Smooth muscle cell (in vitro differentiated cells): ENCODE measurements around the gene LAMC3. TPM values are rescaled to one million over a fixed set of nuclear protein-coding genes. Genes with fewer than 3 reads are reported as not detected.

Experiments used
- DNase-seq: peaks from one replicate; lab custom pipeline; 2025; ENCODE audit not compliant: unreplicated experiment; lab: John Stamatoyannopoulos, UW
- H2AFZ ChIP-seq: fragments of 200-600 bp; sonication (generic); 2 replicates; pipeline ENCODE4 v1.6.0; 2016; ENCODE audit warnings: antibody characterized with exemption, low read depth, mild to moderate bottlenecking
- H3F3A ChIP-seq: fragments of 200-600 bp; sonication (generic); 2 replicates; pipeline ENCODE4 v1.6.0; 2017; ENCODE audit warnings: antibody characterized with exemption, low read depth
- H3K27ac ChIP-seq: fragments of 200-600 bp; sonication (generic); 2 replicates; pipeline ENCODE4 v1.5.1; 2016; ENCODE audit warnings: low read depth, mild to moderate bottlenecking
- H3K27me3 ChIP-seq: fragments of 200-600 bp; sonication (generic); 2 replicates; pipeline ENCODE4 v1.6.1; 2016; ENCODE audit warnings: low read depth, mild to moderate bottlenecking
- H3K36me3 ChIP-seq: fragments of 200-600 bp; sonication (generic); 2 replicates; pipeline ENCODE4 v1.5.1; 2016; ENCODE audit warnings: low read depth
- H3K4me1 ChIP-seq: fragments of 200-600 bp; sonication (generic); 2 replicates; pipeline ENCODE4 v1.5.1; 2016; ENCODE audit warnings: low read depth
- H3K4me2 ChIP-seq: fragments of 200-600 bp; sonication (generic); 2 replicates; pipeline ENCODE4 v1.6.0; 2016; ENCODE audit warnings: mild to moderate bottlenecking
- H3K4me3 ChIP-seq: fragments of 200-600 bp; sonication (generic); 2 replicates; pipeline ENCODE4 v1.5.1; 2016; ENCODE audit warnings: mild to moderate bottlenecking
- H3K79me2 ChIP-seq: fragments of 200-600 bp; sonication (generic); 2 replicates; pipeline ENCODE4 v1.6.0; 2016; ENCODE audit warnings: low read depth, mild to moderate bottlenecking
- H3K9ac ChIP-seq: fragments of 200-600 bp; sonication (generic); 2 replicates; pipeline ENCODE4 v1.6.0; 2016; ENCODE audit warnings: low read depth
- H3K9me3 ChIP-seq: fragments of 200-600 bp; sonication (generic); replicated peaks from 2 replicates; pipeline ENCODE4 v1.5.1; 2016; ENCODE audit warnings: low read depth
- H4K20me1 ChIP-seq: fragments of 200-600 bp; sonication (generic); 2 replicates; pipeline ENCODE4 v1.6.0; 2016; ENCODE audit warnings: low read depth
- WGBS: methylation state at CpG from one replicate; pipeline ENCODE4 v1.1.7; 2016; ENCODE audit warnings: low lambda C conversion rate; 5-methylcytosine and 5-hydroxymethylcytosine counted together
- polyA plus RNA-seq: library from polyadenylated mRNA; unstranded; fragments of >200 nt; fragmentation: Nextera tagmentation; extraction: Ambion mirVana; gene quantifications from 2 replicates; pipeline ENCODE4 v1.2.1, GENCODE V29; 2016
- total RNA-seq: library from RNA; depleted of rRNA; stranded (reverse); fragments of >200 nt; gene quantifications from 2 replicates; pipeline ENCODE4 v1.2.3, GENCODE V29; 2014
- TF ChIP-seq, protein P1 (sequence below): fragments of 200-600 bp; sonication (generic); IDR thresholded peaks from 2 replicates; pipeline ENCODE4 v1.5.1; 2017; ENCODE audit warnings: borderline replicate concordance, mild to moderate bottlenecking, antibody characterized with exemption; ENCODE audit not compliant: insufficient read depth, poor library complexity, severe bottlenecking

LAMC3 gene
- total and polyA plus RNA-seq, 2 experiments from 2014 or later: 21.3 to 72.0 TPM

DNA sequence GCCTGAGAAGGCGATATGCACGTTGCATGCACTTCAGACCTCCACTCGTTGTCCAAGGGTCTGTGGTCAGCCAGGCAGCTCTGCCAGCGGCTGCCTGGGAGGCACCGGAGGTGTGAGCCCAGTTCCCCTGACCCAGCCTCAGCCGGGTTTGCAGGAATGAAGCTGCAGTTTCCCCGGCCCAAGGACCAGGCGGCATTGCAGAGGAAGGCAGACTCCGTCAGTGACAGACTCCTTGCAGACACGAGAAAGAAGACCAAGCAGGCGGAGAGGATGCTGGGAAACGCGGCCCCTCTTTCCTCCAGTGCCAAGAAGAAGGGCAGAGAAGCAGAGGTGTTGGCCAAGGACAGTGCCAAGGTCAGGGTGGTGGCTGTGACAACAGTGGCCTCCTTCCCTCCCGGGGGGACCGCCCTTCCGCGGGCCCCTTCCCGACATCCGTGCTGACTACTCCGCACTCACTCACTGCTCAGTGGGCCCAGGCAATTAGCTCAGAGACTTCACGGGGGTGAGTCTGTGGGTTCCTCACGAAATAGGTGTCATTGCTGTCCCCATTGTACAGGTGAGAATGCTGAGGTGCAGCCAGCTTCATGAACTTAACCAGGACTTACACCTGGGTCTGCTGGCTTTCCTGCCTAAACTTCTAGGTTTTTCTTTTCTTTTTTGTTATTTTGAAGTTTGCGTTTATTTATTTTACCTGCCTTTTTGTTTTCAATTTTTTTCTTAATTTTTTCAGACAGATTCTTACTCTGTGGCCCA, 76.6 kb downstream of the LAMC3 start:
- TF ChIP-seq, protein P1, sequence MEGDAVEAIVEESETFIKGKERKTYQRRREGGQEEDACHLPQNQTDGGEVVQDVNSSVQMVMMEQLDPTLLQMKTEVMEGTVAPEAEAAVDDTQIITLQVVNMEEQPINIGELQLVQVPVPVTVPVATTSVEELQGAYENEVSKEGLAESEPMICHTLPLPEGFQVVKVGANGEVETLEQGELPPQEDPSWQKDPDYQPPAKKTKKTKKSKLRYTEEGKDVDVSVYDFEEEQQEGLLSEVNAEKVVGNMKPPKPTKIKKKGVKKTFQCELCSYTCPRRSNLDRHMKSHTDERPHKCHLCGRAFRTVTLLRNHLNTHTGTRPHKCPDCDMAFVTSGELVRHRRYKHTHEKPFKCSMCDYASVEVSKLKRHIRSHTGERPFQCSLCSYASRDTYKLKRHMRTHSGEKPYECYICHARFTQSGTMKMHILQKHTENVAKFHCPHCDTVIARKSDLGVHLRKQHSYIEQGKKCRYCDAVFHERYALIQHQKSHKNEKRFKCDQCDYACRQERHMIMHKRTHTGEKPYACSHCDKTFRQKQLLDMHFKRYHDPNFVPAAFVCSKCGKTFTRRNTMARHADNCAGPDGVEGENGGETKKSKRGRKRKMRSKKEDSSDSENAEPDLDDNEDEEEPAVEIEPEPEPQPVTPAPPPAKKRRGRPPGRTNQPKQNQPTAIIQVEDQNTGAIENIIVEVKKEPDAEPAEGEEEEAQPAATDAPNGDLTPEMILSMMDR: no peak
- H2AFZ ChIP-seq: no peak overlapping the region
- no peak overlapping the region for H3K4me3 ChIP-seq
- DNase-seq: no peak
- H3K4me1 ChIP-seq: no peaks in the 10 kb centered on the region
- no peaks in the 10 kb centered on the region for H3K79me2 ChIP-seq
- no peaks in the 10 kb centered on the region for H3K9me3 ChIP-seq
- H4K20me1 ChIP-seq: no peaks in the 10 kb centered on the region
- no peak overlapping the region for H3K4me2 ChIP-seq
- H3K27ac ChIP-seq: no peak overlapping the region
- WGBS: 90% methylated on average over 23 of the region's 23 CpGs
- no peak overlapping the region for H3K9ac ChIP-seq
- H3K27me3 ChIP-seq: no peaks in the 10 kb centered on the region
- H3K36me3 ChIP-seq: no peaks in the 10 kb centered on the region
- no peaks in the 10 kb centered on the region for H3F3A ChIP-seq

DNA sequence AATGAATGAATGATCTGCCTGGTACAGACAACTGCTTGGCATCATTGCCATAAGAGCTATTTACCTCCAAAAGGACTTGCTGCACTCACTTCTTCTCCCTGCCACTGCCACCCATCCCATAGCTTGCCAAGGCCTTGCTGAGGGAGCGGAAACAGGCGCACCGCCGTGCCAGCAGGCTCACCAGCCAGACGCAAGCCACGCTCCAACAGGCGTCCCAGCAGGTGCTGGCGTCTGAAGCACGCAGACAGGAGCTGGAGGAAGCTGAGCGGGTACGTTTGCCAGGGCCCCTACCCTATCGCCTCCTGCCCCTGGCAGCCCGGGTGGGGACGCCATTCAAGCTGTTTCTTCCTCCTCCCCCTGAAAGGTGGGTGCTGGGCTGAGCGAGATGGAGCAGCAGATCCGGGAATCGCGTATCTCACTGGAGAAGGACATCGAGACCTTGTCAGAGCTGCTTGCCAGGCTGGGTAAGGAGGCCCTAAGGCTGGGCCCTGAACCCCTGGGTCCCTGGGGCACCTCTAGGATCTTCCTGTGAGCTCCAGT, 78.5 kb downstream of the LAMC3 start:
- H3K4me1 ChIP-seq: no peaks in the 10 kb centered on the region
- no peak overlapping the region for H2AFZ ChIP-seq
- no peaks in the 10 kb centered on the region for H3K36me3 ChIP-seq
- no peaks in the 10 kb centered on the region for H4K20me1 ChIP-seq
- H3K4me3 ChIP-seq: no peak overlapping the region
- no peaks in the 10 kb centered on the region for H3K79me2 ChIP-seq
- no peaks in the 10 kb centered on the region for H3F3A ChIP-seq
- H3K9me3 ChIP-seq: no peaks in the 10 kb centered on the region
- no peak overlapping the region for H3K27ac ChIP-seq
- no peak overlapping the region for H3K4me2 ChIP-seq
- DNase-seq: no peak
- 92% methylated on average over 19 of the region's 19 CpGs for WGBS
- no peaks in the 10 kb centered on the region for H3K27me3 ChIP-seq
- TF ChIP-seq, protein P1: no peak
- no peak overlapping the region for H3K9ac ChIP-seq

DNA sequence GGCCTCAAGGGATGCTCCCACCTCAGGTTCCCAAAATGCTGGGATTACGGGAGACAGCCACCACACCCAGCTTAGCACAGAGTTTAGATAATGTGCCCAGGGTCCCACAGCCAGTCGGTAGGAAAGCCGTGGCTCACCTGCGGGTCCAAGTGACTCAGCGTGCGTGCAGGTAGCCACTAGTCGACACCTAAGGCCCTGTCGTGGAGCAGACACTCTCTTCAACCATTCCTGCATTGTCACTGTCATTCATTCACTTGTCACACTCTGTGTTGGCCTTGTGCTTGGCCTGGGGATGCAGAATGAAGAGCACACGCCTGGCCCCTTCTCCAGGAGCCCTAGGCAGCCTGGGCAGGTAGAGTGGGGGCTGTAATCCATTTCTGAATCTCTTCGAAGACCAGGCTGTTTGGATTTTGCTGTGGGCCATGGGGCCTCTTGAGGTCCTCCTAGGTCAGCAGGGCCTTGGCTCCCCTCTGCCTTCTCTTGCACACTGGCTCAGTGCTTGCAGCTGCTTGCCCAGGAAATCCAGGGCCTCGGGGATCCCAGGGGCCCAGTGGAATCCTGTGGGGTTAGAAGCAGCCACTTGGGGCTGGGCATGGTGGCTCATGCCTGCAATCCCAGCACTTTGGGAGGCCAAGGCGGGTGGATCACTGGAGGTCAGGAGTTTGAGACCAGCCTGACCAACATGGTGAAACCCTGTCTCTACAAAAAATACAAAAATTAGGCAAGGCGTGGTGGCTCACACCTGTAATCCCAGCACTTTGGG, 81.2 kb downstream of the LAMC3 start:
- 87% methylated on average over 13 of the region's 13 CpGs for WGBS

More for the DNA sequence above, 81.2 kb downstream of the LAMC3 start:
- Histone ChIP-seq H3K27me3 (no peaks in the 10 kb centered on the region), H4K20me1 (no peaks in the 10 kb centered on the region), H3K79me2 (no peaks in the 10 kb centered on the region), H3F3A (peaks cover 4% of the 10 kb centered on the region), H3K4me1 (no peaks in the 10 kb centered on the region), H3K9me3 (no peaks in the 10 kb centered on the region), H3K4me3 (no peak overlapping the region), H3K36me3 (no peaks in the 10 kb centered on the region), H2AFZ (no peak overlapping the region), H3K4me2 (no peak overlapping the region), H3K9ac (no peak overlapping the region), H3K27ac (no peak overlapping the region)
- TF ChIP-seq, protein P1: no peak
- DNase-seq: no peak
